ENCODE results near the gene DDI2. TPM values are rescaled to one million over a fixed set of nuclear protein-coding genes. Genes with fewer than 3 reads are reported as not detected.
"Not testable (repeated sequence)": the region's sequence is repeated elsewhere in the genome, so short reads cannot be mapped to it uniquely, and the experiment has no call there.

Gene DDI2
- polyA plus RNA-seq, 1 experiment: 7.8 TPM

- ChIA-PET POLR2A (no interaction called here), CTCF (interaction anchor here (0.5 to 0.9 kb wide), 2 partner anchors 11 to 43 kb away, joined by 3 to 7 read pairs; no protein-coding TSS in a partner anchor)
- DNase-seq (ENCODE audit: low read depth, low spot score): no peak
- no peak for TF ChIP-seq CTCF (IDR thresholded peaks at IDR 0.05; ENCODE audit: low read depth, low read length)
- Histone ChIP-seq H3K9me3 (ENCODE audit: control insufficient read depth, insufficient read depth, low read length) (no peaks in the 10 kb centered on the region), H3K27ac (ENCODE audit: low read depth, low read length) (no peak overlapping the region), H3K4me3 (ENCODE audit: low read depth, low read length) (no peak overlapping the region), H3K27me3 (ENCODE audit: control insufficient read depth, insufficient read depth, low read length) (no peaks in the 10 kb centered on the region)
These were observed 79.8 kb downstream of the DDI2 start for GRCh38 chr1:15696956-15697521.

GRCh38 chr1:15698201-15698600 is 80.9 kb downstream of the DDI2 start:
- H3K9me3 ChIP-seq (ENCODE audit: control insufficient read depth, insufficient read depth, low read length): no peaks in the 10 kb centered on the region
- DNase-seq (ENCODE audit: low read depth, low spot score): no peak
- no peak for TF ChIP-seq CTCF (IDR thresholded peaks at IDR 0.05; ENCODE audit: low read depth, low read length)
- H3K27me3 ChIP-seq (ENCODE audit: control insufficient read depth, insufficient read depth, low read length): no peaks in the 10 kb centered on the region
- CTCF ChIA-PET: interaction anchor here (0.9 kb wide), 1 partner anchor 42 kb away, joined by 3 read pairs; no protein-coding TSS in a partner anchor
- H3K27ac ChIP-seq (ENCODE audit: low read depth, low read length): no peak overlapping the region
- POLR2A ChIA-PET: no interaction called here
- no peak overlapping the region for H3K4me3 ChIP-seq (ENCODE audit: low read depth, low read length)

GRCh38 chr1:15699321-15699720 is 82.1 kb downstream of the DDI2 start:
- H3K27ac ChIP-seq (ENCODE audit: low read depth, low read length); H3K27me3 ChIP-seq (ENCODE audit: control insufficient read depth, insufficient read depth, low read length); DNase-seq (ENCODE audit: low read depth, low spot score); CTCF ChIA-PET; H3K9me3 ChIP-seq (ENCODE audit: control insufficient read depth, insufficient read depth, low read length); H3K4me3 ChIP-seq (ENCODE audit: low read depth, low read length): not testable (repeated sequence)
- POLR2A ChIA-PET: interaction anchor here (0.6 kb wide), 1 partner anchor 15 kb away, joined by 3 read pairs; no protein-coding TSS in a partner anchor

GRCh38 chr1:15700508-15700907 is 83.2 kb downstream of the DDI2 start:
- no peak for TF ChIP-seq CTCF (IDR thresholded peaks at IDR 0.05; ENCODE audit: low read depth, low read length)
- ChIA-PET POLR2A (no interaction called here), CTCF (interaction anchor here (1.0 kb wide), 1 partner anchor 116 kb away, joined by 6 read pairs; no protein-coding TSS in a partner anchor)
- DNase-seq (ENCODE audit: low read depth, low spot score): no peak
- Histone ChIP-seq H3K4me3 (ENCODE audit: low read depth, low read length) (no peak overlapping the region), H3K27ac (ENCODE audit: low read depth, low read length) (peak overlapping the region; percentile 39), H3K27me3 (ENCODE audit: control insufficient read depth, insufficient read depth, low read length) (no peaks in the 10 kb centered on the region), H3K9me3 (ENCODE audit: control insufficient read depth, insufficient read depth, low read length) (no peaks in the 10 kb centered on the region)

GRCh38 chr1:15701784-15702183 is 84.5 kb downstream of the DDI2 start:
- Histone ChIP-seq H3K27me3 (ENCODE audit: control insufficient read depth, insufficient read depth, low read length) (no peaks in the 10 kb centered on the region), H3K4me3 (ENCODE audit: low read depth, low read length) (no peak overlapping the region), H3K27ac (ENCODE audit: low read depth, low read length) (no peak overlapping the region), H3K9me3 (ENCODE audit: control insufficient read depth, insufficient read depth, low read length) (no peaks in the 10 kb centered on the region)
- ChIA-PET CTCF (interaction anchor here (0.6 to 0.7 kb wide), 2 partner anchors 22 to 141 kb away, joined by 4 to 11 read pairs; no protein-coding TSS in a partner anchor), POLR2A (interaction anchor here (1.1 kb wide), 1 partner anchor 8 kb away, joined by 4 read pairs; no protein-coding TSS in a partner anchor)
- no peak for TF ChIP-seq CTCF (IDR thresholded peaks at IDR 0.05; ENCODE audit: low read depth, low read length)
- DNase-seq (ENCODE audit: low read depth, low spot score): no peak
